Measurements from ENCODE around the gene BCL7A.
A peak's percentile ranks its signal among the peaks of the same experiment; 100 is the strongest.

BCL7A gene

GRCh38 chr12:121996945-121997612 lies 24.6 kb upstream of the BCL7A start:
- DNase-seq (ENCODE audit: low read depth in 2 of 2): no peak

GRCh38 chr12:122001466-122002209 lies 20.0 kb upstream of the BCL7A start:
- no peak for DNase-seq (ENCODE audit: low read depth in 2 of 2)

GRCh38 chr12:122003651-122004611 lies 17.8 kb upstream of the BCL7A start:
- no peak for DNase-seq (ENCODE audit: low read depth in 2 of 2)

GRCh38 chr12:122004633-122005071 lies 17.0 kb upstream of the BCL7A start:
- no peak for DNase-seq (ENCODE audit: low read depth in 2 of 2)

- no peak for DNase-seq (ENCODE audit: low read depth in 2 of 2)
Measured at GRCh38 chr12:122005252-122005776, 16.4 kb upstream of the BCL7A start.

- no peak for DNase-seq (ENCODE audit: low read depth in 2 of 2)
Measured at GRCh38 chr12:122006186-122006926, 15.3 kb upstream of the BCL7A start.

GRCh38 chr12:122009741-122010140 lies 11.9 kb upstream of the BCL7A start:
- DNase-seq (ENCODE audit: low read depth in 2 of 2): no peak

- DNase-seq (ENCODE audit: low read depth in 2 of 2): no peak
Measured at GRCh38 chr12:122012184-122012583, 9.5 kb upstream of the BCL7A start.

GRCh38 chr12:122013136-122013535 lies 8.5 kb upstream of the BCL7A start:
- DNase-seq (ENCODE audit: low read depth in 2 of 2): no peak

GRCh38 chr12:122013791-122014590 lies 7.7 kb upstream of the BCL7A start:
- DNase-seq (ENCODE audit: low read depth in 2 of 2): no peak

GRCh38 chr12:122014781-122015180 lies 6.9 kb upstream of the BCL7A start:
- DNase-seq (ENCODE audit: low read depth in 2 of 2): no peak

- no peak for DNase-seq (ENCODE audit: low read depth in 2 of 2)
Measured at GRCh38 chr12:122018457-122018856, 3.2 kb upstream of the BCL7A start.

- no peak for DNase-seq (ENCODE audit: low read depth in 2 of 2)
Measured at GRCh38 chr12:122018937-122019336, 2.7 kb upstream of the BCL7A start.

GRCh38 chr12:122020795-122021192 lies 890 bp upstream of the BCL7A start:
- DNase-seq (ENCODE audit: low read depth in 2 of 2): no peak

GRCh38 chr12:122021193-122021821 lies 377 bp upstream of the BCL7A start:
- DNase-seq (ENCODE audit: low read depth in 2 of 2): no peak

GRCh38 chr12:122022393-122023338 lies 982 bp downstream of the BCL7A start:
- peak in 1 of 2 donors; percentile 42 for DNase-seq (ENCODE audit: low read depth in 2 of 2)

- no peak for DNase-seq (ENCODE audit: low read depth in 2 of 2)
Measured at GRCh38 chr12:122023339-122024131, 1.9 kb downstream of the BCL7A start.

Data from stimulated activated CD4-positive, alpha-beta T cell treated with anti-CD3 and anti-CD28 coated beads, Interleukin-1b, Interleukin-23, amount 100 ng/mL, for 4 hours (primary cell).